Measurements from ENCODE around the gene SHANK1. TPM values are rescaled to one million over a fixed set of nuclear protein-coding genes. Genes with fewer than 3 reads are reported as not detected.

Gene SHANK1
- total and polyA plus RNA-seq, 2 donors (not counting 3 experiments of a cell fraction or from before 2014, with no cell fraction given): 0.66 to 1.9 TPM

- no peaks in the 10 kb centered on the region for H3K9me3 ChIP-seq (replicated peaks; ENCODE audit: control insufficient read depth, insufficient read depth, low read length)
- H3K79me2 ChIP-seq (ENCODE audit: control insufficient read depth, insufficient read depth, low read length): no peaks in the 10 kb centered on the region
- no peak overlapping the region for H3K4me3 ChIP-seq (replicated peaks in 1 of 3; ENCODE audit: insufficient read depth in 1 of 3, low read depth in 1 of 3, low read length in 3 of 3)
- FAIRE-seq (no peak), DNase-seq (ENCODE audit: low read depth, low spot score) (no peak)
- no peaks in the 10 kb centered on the region for H3K4me1 ChIP-seq (ENCODE audit: control insufficient read depth, extremely low read depth, insufficient read depth, low read length)
- no peak overlapping the region for H3K9ac ChIP-seq (replicated peaks; ENCODE audit: extremely low read depth, insufficient read depth, low read length)
- intact Hi-C loops (cut with micrococcal nuclease) (no loop called here), dilution Hi-C loops (cut with MboI; ENCODE audit: extremely low pct_ligation_motif_present, low sequenced_read_pairs) (no loop called here)
- no peak overlapping the region for H3K4me2 ChIP-seq (ENCODE audit: insufficient read depth, low read length)
- POLR2A ChIA-PET: no interaction called here
- no TSS peak for BruUV-seq (replicated peaks)
- H3K9me1 ChIP-seq (replicated peaks; ENCODE audit: control insufficient read depth, extremely low read depth, insufficient read depth, low read length): no peaks in the 10 kb centered on the region
- H2AFZ ChIP-seq (ENCODE audit: low read depth, low read length): no peak overlapping the region
- H3K27me3 ChIP-seq (ENCODE audit: control insufficient read depth in 2 of 2, insufficient read depth in 2 of 2, low read length in 2 of 2): peaks cover 0 to 4% of the 10 kb centered on the region in 2 experiments
- CTCF ChIA-PET: interaction anchor here (2.3 kb wide), 1 partner anchor 27 kb away, joined by 4 read pairs; no protein-coding TSS in a partner anchor
- no peaks in the 10 kb centered on the region for H3K36me3 ChIP-seq (ENCODE audit: control insufficient read depth in 2 of 2, extremely low read depth in 1 of 2, insufficient read depth in 2 of 2, low read length in 2 of 2)
- no peaks in the 10 kb centered on the region for H4K20me1 ChIP-seq (replicated peaks; ENCODE audit: control insufficient read depth, extremely low read depth, insufficient read depth, low read length)
- no peak overlapping the region for H3K27ac ChIP-seq (ENCODE audit: insufficient read depth, low read depth, low read length)
- TF ChIP-seq FOS (IDR thresholded peaks at IDR 0.05; ENCODE audit: borderline replicate concordance, insufficient read depth, low read length) (no peak), GATA2 (IDR thresholded peaks at IDR 0.05; ENCODE audit: insufficient read depth, insufficient read length, low read depth, low read length) (no peak), MAX (IDR thresholded peaks at IDR 0.05; ENCODE audit: insufficient read depth, insufficient read length) (no peak), POLR2A (IDR thresholded peaks at IDR 0.05; ENCODE audit: low read depth, low read length) (no peak), EZH2 (IDR thresholded peaks at IDR 0.05; ENCODE audit: borderline replicate concordance, low read depth, low read length, severe bottlenecking) (no peak), MYC (IDR thresholded peaks at IDR 0.05; ENCODE audit: low read depth, low read length) (no peak), POLR2AphosphoS5 (IDR thresholded peaks at IDR 0.05; ENCODE audit: insufficient read depth, low read depth, low read length) (no peak), JUN (IDR thresholded peaks at IDR 0.05; ENCODE audit: borderline replicate concordance, insufficient read depth, insufficient read length, low read depth) (no peak)
- TF ChIP-seq, protein P1, sequence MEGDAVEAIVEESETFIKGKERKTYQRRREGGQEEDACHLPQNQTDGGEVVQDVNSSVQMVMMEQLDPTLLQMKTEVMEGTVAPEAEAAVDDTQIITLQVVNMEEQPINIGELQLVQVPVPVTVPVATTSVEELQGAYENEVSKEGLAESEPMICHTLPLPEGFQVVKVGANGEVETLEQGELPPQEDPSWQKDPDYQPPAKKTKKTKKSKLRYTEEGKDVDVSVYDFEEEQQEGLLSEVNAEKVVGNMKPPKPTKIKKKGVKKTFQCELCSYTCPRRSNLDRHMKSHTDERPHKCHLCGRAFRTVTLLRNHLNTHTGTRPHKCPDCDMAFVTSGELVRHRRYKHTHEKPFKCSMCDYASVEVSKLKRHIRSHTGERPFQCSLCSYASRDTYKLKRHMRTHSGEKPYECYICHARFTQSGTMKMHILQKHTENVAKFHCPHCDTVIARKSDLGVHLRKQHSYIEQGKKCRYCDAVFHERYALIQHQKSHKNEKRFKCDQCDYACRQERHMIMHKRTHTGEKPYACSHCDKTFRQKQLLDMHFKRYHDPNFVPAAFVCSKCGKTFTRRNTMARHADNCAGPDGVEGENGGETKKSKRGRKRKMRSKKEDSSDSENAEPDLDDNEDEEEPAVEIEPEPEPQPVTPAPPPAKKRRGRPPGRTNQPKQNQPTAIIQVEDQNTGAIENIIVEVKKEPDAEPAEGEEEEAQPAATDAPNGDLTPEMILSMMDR (IDR thresholded peaks at IDR 0.05; ENCODE audit: extremely low read depth in 1 of 2, insufficient read depth in 1 of 2, low read depth in 1 of 2, low read length in 2 of 2): no peak
Observed at GRCh38 chr19:50676625-50677197, 42.9 kb downstream of the SHANK1 start.

Data from endothelial cell of umbilical vein (primary cell).